Measurements from ENCODE around the gene DPP6.
A peak's percentile ranks its signal among the peaks of the same experiment; 100 is the strongest.

The DPP6 gene

DNA sequence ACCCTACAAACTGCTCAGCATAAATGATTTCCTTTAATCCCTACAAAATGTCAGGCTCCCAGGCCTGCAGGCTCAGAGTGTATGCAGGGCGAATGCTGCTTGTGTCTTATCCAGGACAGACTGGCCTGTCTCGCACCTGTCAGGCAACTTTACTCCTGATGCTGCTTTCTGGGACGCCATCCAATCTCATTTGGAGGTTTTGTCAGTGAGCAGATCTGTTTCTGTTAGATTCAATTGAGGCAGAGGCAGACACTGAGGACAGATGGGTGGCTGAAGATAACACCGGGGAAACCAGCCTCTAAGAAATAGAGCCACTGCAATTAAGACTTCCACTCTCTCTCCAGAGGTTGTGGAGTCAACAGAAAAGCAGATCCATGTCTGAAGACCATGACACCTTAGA, 115.6 kb downstream of the DPP6 start:
- no peaks in the 10 kb centered on the region for H3K9me3 ChIP-seq (ENCODE audit: severe bottlenecking)
- H3K36me3 ChIP-seq: no peaks in the 10 kb centered on the region
- peak; percentile 16 for DNase-seq
- H3K4me3 ChIP-seq (ENCODE audit: low read depth, low read length): no peak overlapping the region
- H3K27me3 ChIP-seq (ENCODE audit: insufficient read depth, low read depth, severe bottlenecking): peaks cover 17% of the 10 kb centered on the region
- TF ChIP-seq, protein P1, sequence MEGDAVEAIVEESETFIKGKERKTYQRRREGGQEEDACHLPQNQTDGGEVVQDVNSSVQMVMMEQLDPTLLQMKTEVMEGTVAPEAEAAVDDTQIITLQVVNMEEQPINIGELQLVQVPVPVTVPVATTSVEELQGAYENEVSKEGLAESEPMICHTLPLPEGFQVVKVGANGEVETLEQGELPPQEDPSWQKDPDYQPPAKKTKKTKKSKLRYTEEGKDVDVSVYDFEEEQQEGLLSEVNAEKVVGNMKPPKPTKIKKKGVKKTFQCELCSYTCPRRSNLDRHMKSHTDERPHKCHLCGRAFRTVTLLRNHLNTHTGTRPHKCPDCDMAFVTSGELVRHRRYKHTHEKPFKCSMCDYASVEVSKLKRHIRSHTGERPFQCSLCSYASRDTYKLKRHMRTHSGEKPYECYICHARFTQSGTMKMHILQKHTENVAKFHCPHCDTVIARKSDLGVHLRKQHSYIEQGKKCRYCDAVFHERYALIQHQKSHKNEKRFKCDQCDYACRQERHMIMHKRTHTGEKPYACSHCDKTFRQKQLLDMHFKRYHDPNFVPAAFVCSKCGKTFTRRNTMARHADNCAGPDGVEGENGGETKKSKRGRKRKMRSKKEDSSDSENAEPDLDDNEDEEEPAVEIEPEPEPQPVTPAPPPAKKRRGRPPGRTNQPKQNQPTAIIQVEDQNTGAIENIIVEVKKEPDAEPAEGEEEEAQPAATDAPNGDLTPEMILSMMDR (IDR thresholded peaks at IDR 0.05; ENCODE audit: low read depth, low read length): no peak
- peak overlapping the region; percentile 2 for H3K27ac ChIP-seq

DNA sequence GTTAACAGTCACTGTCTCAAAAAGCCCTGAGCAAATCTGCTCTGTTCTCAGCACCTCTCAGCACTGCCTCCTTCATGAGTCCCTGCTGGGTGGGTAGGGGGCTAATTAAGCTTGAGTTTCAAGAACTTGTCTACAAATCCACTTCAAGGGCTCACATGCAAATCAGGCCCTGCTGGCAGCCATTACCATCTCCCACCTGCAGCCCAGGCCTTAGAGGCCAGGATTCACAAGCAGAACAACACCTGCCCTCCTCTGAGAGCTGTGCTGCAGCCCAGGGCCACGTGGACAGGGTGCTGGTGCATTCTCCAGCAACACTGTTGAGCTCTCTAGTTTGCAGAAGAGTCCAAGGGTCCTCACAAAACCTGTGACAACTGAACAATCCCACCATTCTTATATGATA, 119.2 kb downstream of the DPP6 start:
- H3K36me3 ChIP-seq: no peaks in the 10 kb centered on the region
- TF ChIP-seq, protein P1 (IDR thresholded peaks at IDR 0.05; ENCODE audit: low read depth, low read length): no peak
- no peak for DNase-seq
- no peaks in the 10 kb centered on the region for H3K9me3 ChIP-seq (ENCODE audit: severe bottlenecking)
- H3K27ac ChIP-seq: no peak overlapping the region
- H3K27me3 ChIP-seq (ENCODE audit: insufficient read depth, low read depth, severe bottlenecking): peaks cover 29% of the 10 kb centered on the region
- no peak overlapping the region for H3K4me3 ChIP-seq (ENCODE audit: low read depth, low read length)

DNA sequence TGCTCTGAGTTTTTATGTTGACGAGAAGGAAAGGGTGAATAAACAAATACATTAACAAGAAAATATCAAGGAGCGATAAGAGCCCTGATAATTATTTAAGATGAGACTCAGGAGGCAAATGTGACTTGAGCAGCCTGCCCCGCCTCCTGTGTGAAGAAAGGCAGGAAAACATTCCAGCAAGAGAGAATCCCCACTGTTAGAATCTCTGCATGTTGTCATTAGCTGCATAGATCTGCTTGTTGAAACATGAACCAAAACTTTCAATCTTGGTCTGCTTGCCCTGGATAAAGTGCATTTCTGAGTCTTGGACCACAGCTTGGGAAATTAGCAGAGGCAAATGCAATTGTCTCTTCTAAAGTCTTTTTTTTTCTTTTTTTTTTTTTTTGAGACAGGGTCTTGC, 120.0 kb downstream of the DPP6 start:
- Histone ChIP-seq H3K27me3 (ENCODE audit: insufficient read depth, low read depth, severe bottlenecking) (peaks cover 26% of the 10 kb centered on the region), H3K9me3 (ENCODE audit: severe bottlenecking) (no peaks in the 10 kb centered on the region), H3K36me3 (no peaks in the 10 kb centered on the region), H3K4me3 (ENCODE audit: low read depth, low read length) (no peak overlapping the region), H3K27ac (no peak overlapping the region)
- DNase-seq: no peak
- TF ChIP-seq, protein P1 (IDR thresholded peaks at IDR 0.05; ENCODE audit: low read depth, low read length): no peak

DNA sequence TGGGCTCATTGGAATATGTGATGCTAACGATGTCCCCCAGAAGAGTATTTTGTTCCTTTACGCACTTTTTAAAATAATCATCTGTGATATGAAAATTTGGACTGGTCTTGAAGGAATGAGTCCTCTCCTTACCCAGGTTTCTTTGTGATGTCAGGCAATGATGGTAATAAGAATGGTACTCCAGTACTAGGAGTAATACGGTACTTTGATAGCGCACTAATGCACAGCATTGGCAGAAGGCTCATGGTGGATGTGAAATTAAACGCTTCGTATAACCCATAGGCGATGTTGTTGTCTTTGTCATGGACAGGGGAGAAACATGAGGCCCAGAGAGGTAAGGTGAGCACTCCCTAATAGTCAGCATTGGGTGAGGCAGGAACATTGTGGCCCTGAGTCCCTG, 125.4 kb downstream of the DPP6 start:
- TF ChIP-seq, protein P1 (IDR thresholded peaks at IDR 0.05; ENCODE audit: low read depth, low read length): no peak
- no peaks in the 10 kb centered on the region for H3K9me3 ChIP-seq (ENCODE audit: severe bottlenecking)
- H3K27ac ChIP-seq: no peak overlapping the region
- H3K4me3 ChIP-seq (ENCODE audit: low read depth, low read length): no peak overlapping the region
- no peak for DNase-seq
- H3K36me3 ChIP-seq: no peaks in the 10 kb centered on the region
- H3K27me3 ChIP-seq (ENCODE audit: insufficient read depth, low read depth, severe bottlenecking): peaks cover 29% of the 10 kb centered on the region

DNA sequence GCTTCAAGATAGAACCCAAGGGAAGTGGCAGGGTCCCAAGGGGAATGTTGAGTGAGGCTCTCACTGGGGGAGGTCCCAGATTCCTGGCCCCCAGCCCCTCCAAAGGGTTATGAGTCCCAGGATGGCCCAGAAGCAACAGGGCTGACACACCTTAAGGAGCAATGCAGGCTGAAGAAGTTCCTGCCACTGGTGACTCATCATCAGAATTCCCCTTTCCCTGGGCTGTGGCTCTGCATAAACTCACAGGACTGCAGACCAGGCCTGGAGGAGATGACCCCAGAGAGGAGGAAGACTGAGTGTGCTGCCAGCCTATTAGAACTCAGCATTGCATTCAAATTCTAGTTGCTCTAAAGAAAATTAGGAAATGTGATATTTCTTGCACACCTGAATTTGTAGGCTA, 126.7 kb downstream of the DPP6 start:
- Histone ChIP-seq H3K9me3 (ENCODE audit: severe bottlenecking) (no peaks in the 10 kb centered on the region), H3K4me3 (ENCODE audit: low read depth, low read length) (no peak overlapping the region), H3K36me3 (no peaks in the 10 kb centered on the region), H3K27me3 (ENCODE audit: insufficient read depth, low read depth, severe bottlenecking) (peaks cover 32% of the 10 kb centered on the region), H3K27ac (no peak overlapping the region)
- DNase-seq: no peak
- TF ChIP-seq, protein P1 (IDR thresholded peaks at IDR 0.05; ENCODE audit: low read depth, low read length): no peak

DNA sequence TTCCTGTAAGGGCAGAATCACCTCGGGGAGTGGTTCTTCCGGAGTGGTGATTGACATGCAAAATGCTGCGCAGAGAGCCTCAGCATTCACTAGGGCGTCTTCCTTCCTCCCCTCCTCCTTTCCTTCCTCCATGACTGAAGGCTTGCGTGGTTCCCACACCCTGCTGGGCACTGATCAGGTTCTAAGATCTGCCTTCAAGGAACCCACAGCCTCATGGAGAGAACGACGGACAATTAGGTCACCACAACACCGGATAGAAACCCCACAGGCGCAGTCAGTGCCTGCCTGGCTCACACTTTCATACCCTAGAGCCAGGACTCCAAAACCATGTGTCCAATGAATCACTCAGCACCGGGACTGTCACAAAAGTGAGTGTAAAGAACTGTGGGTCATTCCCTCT, 131.3 kb downstream of the DPP6 start:
- H3K27me3 ChIP-seq (ENCODE audit: insufficient read depth, low read depth, severe bottlenecking): peaks cover 48% of the 10 kb centered on the region
- no peak overlapping the region for H3K4me3 ChIP-seq (ENCODE audit: low read depth, low read length)
- no peak for DNase-seq
- TF ChIP-seq, protein P1 (IDR thresholded peaks at IDR 0.05; ENCODE audit: low read depth, low read length): no peak
- no peaks in the 10 kb centered on the region for H3K9me3 ChIP-seq (ENCODE audit: severe bottlenecking)
- H3K36me3 ChIP-seq: no peaks in the 10 kb centered on the region
- no peak overlapping the region for H3K27ac ChIP-seq
